Renal cortex interstitium (tissue), 15 donors: ENCODE data around the gene NUSAP1. TPM values are rescaled to one million over a fixed set of nuclear protein-coding genes. Genes with fewer than 3 reads are reported as not detected.
"Not testable (repeated sequence)": the region's sequence is repeated elsewhere in the genome, so short reads cannot be mapped to it uniquely, and the experiment has no call there.

ENCODE experiments used
- DNase-seq, 11 donors: peaks; one replicate each; pipeline ENCODE4 v3.0.0-alpha.2; 2013; ENCODE audit warnings: low read depth in 9 of 11, low spot score in 4 of 11; ENCODE audit errors: extremely low read depth in 1 of 11
- long read RNA-seq, 16 experiments: transcript quantifications; one replicate each; lab custom pipeline, GENCODE V29; 2026
- polyA plus RNA-seq, 3 donors: library from polyadenylated mRNA; unstranded; fragments of 120-200 nt; gene quantifications; one replicate each; pipeline ENCODE4 v1.2.1, GENCODE V29; 2013; ENCODE audit not compliant: insufficient read length in 3 of 3

NUSAP1 gene, protein sequence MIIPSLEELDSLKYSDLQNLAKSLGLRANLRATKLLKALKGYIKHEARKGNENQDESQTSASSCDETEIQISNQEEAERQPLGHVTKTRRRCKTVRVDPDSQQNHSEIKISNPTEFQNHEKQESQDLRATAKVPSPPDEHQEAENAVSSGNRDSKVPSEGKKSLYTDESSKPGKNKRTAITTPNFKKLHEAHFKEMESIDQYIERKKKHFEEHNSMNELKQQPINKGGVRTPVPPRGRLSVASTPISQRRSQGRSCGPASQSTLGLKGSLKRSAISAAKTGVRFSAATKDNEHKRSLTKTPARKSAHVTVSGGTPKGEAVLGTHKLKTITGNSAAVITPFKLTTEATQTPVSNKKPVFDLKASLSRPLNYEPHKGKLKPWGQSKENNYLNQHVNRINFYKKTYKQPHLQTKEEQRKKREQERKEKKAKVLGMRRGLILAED
- 100 to 1,000 TPM in 2 of 3 donors, 10 to 100 TPM in 1; 87.8 to 119 (median 117) TPM for polyA plus RNA-seq
- long read RNA-seq, donor 1, transcript NUSAP1-208 (11 exons, 1,629 nt): minor isoform, 5 of 116 reads
- long read RNA-seq, donor 1, transcript NUSAP1-202 (11 exons, 2,274 nt): major isoform, 8 of 116 reads
- long read RNA-seq, donor 1, partial matches to known transcripts: 87 of 116 reads
- long read RNA-seq, donor 1, other reads (novel, unspliced or antisense): 10 of 116 reads
- long read RNA-seq, donor 2, transcript NUSAP1-208 (11 exons, 1,629 nt): major isoform, 6 of 21 reads
- long read RNA-seq, donor 2, partial matches to known transcripts: 6 of 21 reads
- long read RNA-seq, donor 2, other reads (novel, unspliced or antisense): 0 of 21 reads
- long read RNA-seq, donor 3, transcript NUSAP1-209 (3 exons, 529 nt): minor isoform, 5 of 17 reads
- long read RNA-seq, donor 3, transcript NUSAP1-202 (11 exons, 2,274 nt): major isoform, 7 of 17 reads
- long read RNA-seq, donor 3, partial matches to known transcripts: 0 of 17 reads
- long read RNA-seq, donor 3, other reads (novel, unspliced or antisense): 0 of 17 reads
- long read RNA-seq, donor 4, transcript NUSAP1-202 (11 exons, 2,274 nt): major isoform, 5 of 24 reads
- long read RNA-seq, donor 4, partial matches to known transcripts: 13 of 24 reads
- long read RNA-seq, donor 4, other reads (novel, unspliced or antisense): 0 of 24 reads
- long read RNA-seq, donor 5: 0 reads
- long read RNA-seq, donor 6, partial matches to known transcripts: 0 of 12 reads
- long read RNA-seq, donor 6, other reads (novel, unspliced or antisense): 0 of 12 reads
- long read RNA-seq, donor 7, transcript NUSAP1-208 (11 exons, 1,629 nt): major isoform, 13 of 50 reads
- long read RNA-seq, donor 7, transcript NUSAP1-202 (11 exons, 2,274 nt): minor isoform, 10 of 50 reads
- long read RNA-seq, donor 7, partial matches to known transcripts: 15 of 50 reads
- long read RNA-seq, donor 7, other reads (novel, unspliced or antisense): 7 of 50 reads
- long read RNA-seq, donor 8: 0 reads
- long read RNA-seq, donor 9, transcript NUSAP1-208 (11 exons, 1,629 nt): major isoform, 5 of 78 reads
- long read RNA-seq, donor 9, partial matches to known transcripts: 68 of 78 reads
- long read RNA-seq, donor 9, other reads (novel, unspliced or antisense): 0 of 78 reads
- long read RNA-seq, donor 10, transcript NUSAP1-201 (11 exons, 2,409 nt): major isoform, 6 of 98 reads
- long read RNA-seq, donor 10, partial matches to known transcripts: 86 of 98 reads
- long read RNA-seq, donor 10, other reads (novel, unspliced or antisense): 0 of 98 reads
- long read RNA-seq, donor 11, partial matches to known transcripts: 0 of 30 reads
- long read RNA-seq, donor 11, other reads (novel, unspliced or antisense): 17 of 30 reads
- long read RNA-seq, donor 12, partial matches to known transcripts: 0 of 6 reads
- long read RNA-seq, donor 12, other reads (novel, unspliced or antisense): 0 of 6 reads
- long read RNA-seq, donor 13: 0 reads
- long read RNA-seq, donor 14, transcript NUSAP1-202 (11 exons, 2,274 nt): major isoform, 7 of 138 reads
- long read RNA-seq, donor 14, partial matches to known transcripts: 116 of 138 reads
- long read RNA-seq, donor 14, other reads (novel, unspliced or antisense): 5 of 138 reads
- long read RNA-seq, donor 15, partial matches to known transcripts: 0 of 7 reads
- long read RNA-seq, donor 15, other reads (novel, unspliced or antisense): 0 of 7 reads
- long read RNA-seq, donor 16, transcript NUSAP1-202 (11 exons, 2,274 nt): major isoform, 9 of 123 reads
- long read RNA-seq, donor 16, transcript NUSAP1-208 (11 exons, 1,629 nt): minor isoform, 7 of 123 reads
- long read RNA-seq, donor 16, transcript NUSAP1-201 (11 exons, 2,409 nt): minor isoform, 5 of 123 reads
- long read RNA-seq, donor 16, partial matches to known transcripts: 43 of 123 reads
- long read RNA-seq, donor 16, other reads (novel, unspliced or antisense): 55 of 123 reads

DNA sequence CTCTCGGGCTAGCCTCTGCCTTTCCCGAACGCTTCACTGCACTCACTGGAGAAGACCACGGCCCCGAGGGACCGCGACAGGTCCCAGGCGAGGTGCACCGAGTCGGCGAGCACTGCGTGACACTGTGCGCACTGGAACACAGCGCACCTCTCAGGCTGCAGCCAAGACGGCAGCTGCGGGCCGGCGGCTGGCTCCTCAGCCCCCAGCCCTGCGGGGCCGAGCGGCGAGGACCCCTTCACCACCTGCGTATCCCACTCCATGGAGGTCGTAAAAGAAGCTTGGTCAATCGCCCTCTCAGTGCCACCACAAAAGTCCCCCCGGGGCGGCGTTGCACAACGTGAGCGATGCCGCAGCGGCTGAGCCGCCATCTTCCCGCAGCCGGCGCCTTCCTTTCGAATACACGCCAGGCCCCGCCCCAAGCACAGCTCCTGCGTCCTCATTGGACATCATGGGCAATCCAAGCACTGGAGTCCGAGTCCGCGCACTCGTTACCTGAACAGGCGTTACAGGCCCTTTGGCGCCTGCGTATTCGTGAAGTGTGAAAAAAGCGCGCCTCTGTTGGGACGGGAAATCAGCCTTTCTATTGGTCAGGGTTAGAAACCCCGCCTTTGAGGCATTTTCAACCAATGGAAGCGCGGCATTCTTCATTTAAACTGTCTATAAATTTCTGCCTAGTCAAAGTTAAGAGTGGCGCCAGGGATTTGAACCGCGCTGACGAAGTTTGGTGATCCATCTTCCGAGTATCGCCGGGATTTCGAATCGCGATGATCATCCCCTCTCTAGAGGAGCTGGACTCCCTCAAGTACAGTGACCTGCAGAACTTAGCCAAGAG lies at the start of gene NUSAP1, which contains the start of gene OIP5:
TSS of gene NUSAP1 (plus strand) at position 688 of the 832 bp plus-strand sequence. CDS start at position 765, 77 bp downstream.
TSS of gene OIP5 (minus strand) at position 398 of the 832 bp plus-strand sequence. CDS start at position 368, 30 bp downstream.
- peak; percentile 96 to 100 (median 98) for DNase-seq

- not testable (repeated sequence) for DNase-seq
Measured at GRCh38 chr15:41282980-41283652, 49.6 kb upstream of the NUSAP1 start.

- DNase-seq: peak; percentile 96 to 99 (median 99)
Measured at GRCh38 chr15:41283653-41284426, 48.8 kb upstream of the NUSAP1 start.

- peak in 6 of 11 donors; percentile 5 to 35 (median 14) for DNase-seq
Measured at GRCh38 chr15:41284427-41285177, 48.1 kb upstream of the NUSAP1 start.

GRCh38 chr15:41285285-41285684 lies 47.4 kb upstream of the NUSAP1 start:
- DNase-seq: no peak

DNA sequence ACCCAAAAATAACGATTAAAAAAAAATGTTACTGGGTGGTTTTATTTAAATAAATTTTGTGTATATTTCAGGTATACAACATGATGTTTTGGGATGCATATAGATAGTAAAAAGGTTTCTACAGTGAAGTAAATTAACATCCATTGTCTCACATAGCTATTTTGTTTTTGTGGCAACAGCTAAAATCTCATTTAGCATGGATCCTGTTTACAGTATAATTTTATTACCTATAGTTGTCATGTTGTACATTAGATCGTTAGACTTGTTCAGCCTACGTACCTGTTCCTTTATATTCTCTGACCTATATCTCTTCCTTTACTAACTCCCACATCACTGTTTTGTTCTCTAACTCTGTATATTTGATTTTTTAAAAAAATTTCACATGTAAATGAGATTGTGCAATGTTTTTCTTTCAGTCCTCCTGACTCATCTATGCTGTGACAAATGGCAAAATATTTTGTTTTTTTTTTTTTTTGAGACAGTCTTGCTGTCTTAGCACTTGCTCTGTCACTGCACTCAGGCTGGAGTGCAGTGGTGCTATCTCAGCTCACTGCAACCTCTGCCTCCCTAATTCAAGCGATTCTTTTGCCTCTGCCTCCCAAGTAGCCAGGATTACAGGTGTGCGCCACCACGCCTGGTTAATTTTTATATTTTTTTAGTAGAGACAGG lies 45.9 kb upstream of the NUSAP1 start:
- no peak for DNase-seq

GRCh38 chr15:41288464-41288863 lies 44.2 kb upstream of the NUSAP1 start:
- no peak for DNase-seq

- no peak for DNase-seq
Measured at GRCh38 chr15:41289953-41290352, 42.7 kb upstream of the NUSAP1 start.

DNA sequence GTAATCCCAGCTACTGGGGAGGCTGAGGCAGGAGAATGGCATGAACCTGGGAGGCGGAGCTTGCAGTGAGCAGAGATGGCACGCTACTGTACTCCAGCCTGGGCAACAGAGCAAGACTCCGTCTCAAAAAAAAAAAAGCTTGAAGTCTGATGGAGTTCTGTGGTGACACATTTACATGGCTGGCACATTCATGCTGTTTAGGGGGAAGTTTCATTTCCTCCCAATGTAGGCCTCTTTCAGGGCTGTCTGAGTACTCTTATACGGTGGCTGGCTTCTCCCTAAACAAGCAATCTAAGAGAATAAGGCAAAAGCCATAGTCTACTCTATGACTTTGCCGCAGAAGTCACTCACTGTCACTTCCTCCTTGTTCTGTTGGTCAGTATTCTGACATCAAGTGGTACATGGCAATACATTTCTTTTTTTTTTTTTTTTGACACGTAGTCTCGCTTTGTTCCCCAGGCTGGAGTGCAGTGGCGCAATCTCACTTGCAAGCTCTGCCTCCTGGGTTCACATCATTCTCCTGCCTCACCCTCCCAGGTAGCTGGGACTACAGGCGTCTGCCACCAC lies 41.5 kb upstream of the NUSAP1 start:
- no peak for DNase-seq

DNA sequence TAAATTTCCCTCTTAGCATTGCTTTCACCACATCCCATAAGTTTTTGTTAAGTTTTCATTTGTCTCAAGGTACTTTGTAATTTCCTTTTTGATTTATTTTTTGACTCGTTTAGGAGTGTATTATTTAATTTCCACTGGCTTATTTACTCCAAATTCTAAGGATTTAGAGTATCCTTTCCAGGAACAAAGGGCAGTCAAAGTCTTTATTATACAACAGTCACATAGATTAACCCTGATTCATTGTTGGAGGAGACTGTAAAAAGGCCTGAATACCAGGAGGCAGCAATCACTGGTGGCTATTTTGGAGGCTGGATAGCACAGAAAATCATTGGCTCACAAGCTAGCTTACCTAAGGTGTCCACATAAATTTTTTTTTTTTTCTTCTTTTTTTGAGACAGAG lies 40.2 kb upstream of the NUSAP1 start:
- DNase-seq: no peak

DNA sequence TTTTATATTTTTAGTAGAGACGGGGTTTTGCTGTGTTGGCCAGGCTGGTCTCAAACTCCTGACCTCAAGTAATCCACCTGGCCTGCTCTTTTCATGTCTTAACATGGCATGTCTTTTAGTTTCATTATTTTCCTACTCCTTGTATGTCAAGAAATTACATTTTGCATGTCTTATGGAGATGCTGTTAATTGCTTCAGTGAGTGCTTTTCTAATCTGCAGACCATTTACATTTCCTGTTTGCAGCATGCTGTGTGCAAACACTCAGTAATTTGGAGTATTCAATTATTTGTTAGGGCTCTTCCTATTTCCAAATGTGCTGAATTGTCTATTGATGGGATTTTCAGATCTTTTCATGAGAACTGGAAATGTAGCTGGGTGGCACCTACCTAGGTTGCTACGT lies 31.5 kb upstream of the NUSAP1 start:
- not testable (repeated sequence) for DNase-seq

DNA sequence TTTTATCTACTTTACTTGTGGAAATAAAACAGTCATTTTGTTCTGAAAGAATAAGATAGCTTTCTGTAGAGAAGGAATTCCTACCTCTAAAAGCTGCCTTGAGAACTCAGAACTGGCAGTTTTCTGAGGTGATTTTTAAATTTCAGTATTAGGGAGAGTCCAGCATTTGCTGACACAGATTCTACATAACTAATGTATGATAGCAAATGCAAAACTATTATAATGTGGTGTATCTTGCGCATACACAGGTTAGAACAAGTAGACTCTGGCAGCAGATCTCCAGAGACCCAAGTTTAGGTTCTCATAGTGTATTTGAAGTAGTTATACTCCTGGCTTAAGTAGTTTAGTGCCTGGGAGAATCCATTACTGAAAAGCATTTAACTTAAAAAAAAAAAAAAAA lies 31.1 kb upstream of the NUSAP1 start:
- no peak for DNase-seq

DNA sequence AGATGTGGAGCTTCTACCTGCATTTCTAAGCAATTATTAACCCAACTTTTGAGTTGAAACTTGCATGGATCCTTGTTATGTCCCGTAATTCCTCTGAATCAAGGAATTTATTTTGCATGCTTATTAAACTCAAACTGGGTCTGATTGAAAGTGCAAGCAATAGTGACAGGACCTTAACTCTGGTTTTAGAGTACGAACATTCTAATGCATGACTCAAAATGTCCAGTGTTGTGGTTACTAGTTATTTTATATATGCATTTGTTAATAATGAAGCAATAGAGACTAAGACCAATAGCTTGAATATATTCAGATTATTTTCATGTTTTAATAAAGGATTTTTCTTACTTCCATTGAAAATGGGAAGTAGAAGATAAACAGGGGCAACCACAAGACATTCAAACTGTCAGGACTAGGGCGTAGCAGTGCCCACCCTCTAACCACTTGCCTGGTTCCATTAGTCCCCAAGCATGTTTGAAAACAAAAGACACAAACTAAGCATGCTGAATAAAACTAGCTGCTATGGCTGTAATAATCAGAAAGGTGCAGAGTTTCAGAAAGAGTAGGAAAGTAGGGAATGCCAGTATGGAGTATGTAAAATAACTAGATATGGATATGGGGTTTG lies 28.4 kb upstream of the NUSAP1 start:
- no peak for DNase-seq
